Neural cell (in vitro differentiated cells): ENCODE data around the gene OR6C6. TPM values are rescaled to one million over a fixed set of nuclear protein-coding genes. Genes with fewer than 3 reads are reported as not detected.

Experiments used
- H2AFZ ChIP-seq: fragments of 200-600, 300-800 bp; sonication (generic), shearing (Covaris generic); 2 replicates; pipeline ENCODE4 v1.6.0; 2014; ENCODE audit warnings: low read depth, mild to moderate bottlenecking, antibody characterized with exemption, low read length, moderate library complexity
- H3F3A ChIP-seq: fragments of 200-600 bp; shearing (Covaris generic); 2 replicates; pipeline ENCODE4 v1.6.1; 2016; ENCODE audit warnings: mild to moderate bottlenecking, moderate library complexity, mixed read lengths, antibody characterized with exemption, low read length; ENCODE audit not compliant: insufficient read depth, poor library complexity, severe bottlenecking
- H3K27ac ChIP-seq: fragments of 200-600, 300-800 bp; sonication (generic), shearing (Covaris generic); 2 replicates; pipeline ENCODE4 v1.5.1; 2014; ENCODE audit warnings: mild to moderate bottlenecking, low read length, moderate library complexity
- H3K27me3 ChIP-seq: fragments of 300-800, 200-600 bp; sonication (generic), shearing (Covaris generic); 2 replicates; pipeline ENCODE4 v1.6.0; 2014; ENCODE audit warnings: mild to moderate bottlenecking, low read depth, low read length, moderate library complexity; ENCODE audit not compliant: insufficient read depth
- H3K36me3 ChIP-seq: fragments of 300-800, 200-600 bp; sonication (generic), shearing (Covaris generic); 2 replicates; pipeline ENCODE4 v1.5.1; 2014; ENCODE audit warnings: mild to moderate bottlenecking, antibody characterized with exemption, low read length, moderate library complexity; ENCODE audit not compliant: insufficient read depth
- H3K4me2 ChIP-seq: fragments of 300-800, 200-600 bp; sonication (generic), shearing (Covaris generic); 2 replicates; pipeline ENCODE4 v1.6.0; 2014; ENCODE audit warnings: mild to moderate bottlenecking, low read length
- H3K4me3 ChIP-seq: fragments of 300-800, 200-600 bp; sonication (generic), shearing (Covaris generic); 2 replicates; pipeline ENCODE4 v1.5.1; 2014; ENCODE audit warnings: mild to moderate bottlenecking, low read length, moderate library complexity
- H3K79me2 ChIP-seq: fragments of 200-600 bp; shearing (Covaris generic); replicated peaks from 2 replicates; pipeline ENCODE4 v1.6.0; 2014; ENCODE audit warnings: mild to moderate bottlenecking, low read length, moderate library complexity; ENCODE audit not compliant: insufficient read depth
- H3K9ac ChIP-seq: fragments of 300-800, 200-600 bp; sonication (generic), shearing (Covaris generic); 2 replicates; pipeline ENCODE4 v1.6.1; 2016; ENCODE audit warnings: mild to moderate bottlenecking, low read length, mixed read lengths
- H3K9me2 ChIP-seq: fragments of 200-600 bp; shearing (Covaris generic); 2 replicates; pipeline ENCODE4 v1.6.1; 2016; ENCODE audit warnings: mild to moderate bottlenecking, low read length, mixed read lengths; ENCODE audit not compliant: insufficient read depth
- H3K9me3 ChIP-seq: fragments of 200-600, 300-800 bp; sonication (generic), shearing (Covaris generic); 2 replicates; pipeline ENCODE4 v1.6.1; 2016; ENCODE audit warnings: mild to moderate bottlenecking, mixed run types, low read length, moderate library complexity, mixed read lengths
- H4K20me1 ChIP-seq: fragments of 200-600 bp; shearing (Covaris generic); 2 replicates; pipeline ENCODE4 v1.6.1; 2016; ENCODE audit warnings: mild to moderate bottlenecking, mixed run types; ENCODE audit not compliant: insufficient read depth
- CTCF ChIP-seq: fragments of 450-650 bp; IDR thresholded peaks from 2 replicates; pipeline ENCODE4 v1.5.1; 2014; ENCODE audit warnings: antibody characterized with exemption, mild to moderate bottlenecking, moderate library complexity; ENCODE audit not compliant: poor library complexity, severe bottlenecking
- EP300 ChIP-seq: fragments of 450-650 bp; conservative IDR thresholded peaks from 2 replicates; pipeline ENCODE4 v1.6.1; 2014; ENCODE audit warnings: antibody characterized with exemption, mild to moderate bottlenecking, moderate library complexity; ENCODE audit not compliant: poor library complexity, severe bottlenecking
- EZH2 ChIP-seq: fragments of 200-600, 300-800 bp; shearing (Covaris generic), sonication (generic); IDR thresholded peaks from 2 replicates; pipeline ENCODE4 v1.6.1; 2014; ENCODE audit warnings: antibody characterized with exemption, low read length, borderline replicate concordance, mild to moderate bottlenecking; ENCODE audit not compliant: insufficient read depth, poor library complexity, severe bottlenecking
- MXI1 ChIP-seq: fragments of 450-650 bp; conservative IDR thresholded peaks from 2 replicates; pipeline ENCODE4 v1.6.1; 2014; ENCODE audit warnings: antibody characterized with exemption, mild to moderate bottlenecking; ENCODE audit not compliant: poor library complexity, severe bottlenecking
- POLR2AphosphoS5 ChIP-seq: IDR thresholded peaks from 2 replicates; pipeline ENCODE4 v1.6.1; 2012
- RAD21 ChIP-seq: fragments of 450-650 bp; conservative IDR thresholded peaks from 2 replicates; pipeline ENCODE4 v1.6.1; 2014; ENCODE audit warnings: antibody characterized with exemption, mild to moderate bottlenecking, moderate library complexity
- REST ChIP-seq: IDR thresholded peaks from 2 replicates; pipeline ENCODE4 v1.6.1; 2012; ENCODE audit warnings: borderline replicate concordance
- SMC3 ChIP-seq: fragments of 450-650 bp; conservative IDR thresholded peaks from 2 replicates; pipeline ENCODE4 v1.6.1; 2014; ENCODE audit warnings: antibody characterized with exemption, mild to moderate bottlenecking, moderate library complexity; ENCODE audit not compliant: poor library complexity
- TAF1 ChIP-seq: IDR thresholded peaks from 2 replicates; pipeline ENCODE4 v1.6.1; 2012; ENCODE audit warnings: low read depth
- polyA plus RNA-seq: library from polyadenylated mRNA; depleted of rRNA; stranded (reverse); fragments of >200 nt; gene quantifications from 2 replicates; pipeline ENCODE4 v1.2.3, GENCODE V29; 2014

OR6C6 gene
- polyA plus RNA-seq, 1 donor from 2014 or later, result not detected

- Histone ChIP-seq H4K20me1 (no peaks in the 10 kb centered on the region), H3K4me2 (no peak within 1 kb of the TSS), H3K36me3 (no peaks in the 10 kb centered on the region), H3K79me2 (no peaks in the 10 kb centered on the region), H3K9me2 (no peaks in the 10 kb centered on the region), H3K4me3 (no peak within 1 kb of the TSS), H3K9ac (no peak within 1 kb of the TSS), H2AFZ (no peak within 1 kb of the TSS), H3F3A (no peaks in the 10 kb centered on the region), H3K9me3 (no peaks in the 10 kb centered on the region), H3K27me3 (no peaks in the 10 kb centered on the region), H3K27ac (no peak within 1 kb of the TSS)
- TF ChIP-seq SMC3, result no peak
- TF ChIP-seq EZH2, result no peak
- no peak for TF ChIP-seq MXI1
- no peak for TF ChIP-seq RAD21
- TF ChIP-seq REST, result no peak
- no peak for TF ChIP-seq POLR2AphosphoS5
- TF ChIP-seq CTCF, result no peak
- TF ChIP-seq EP300, result no peak
- no peak for TF ChIP-seq TAF1
Observed at GRCh38 chr12:55244309-55244708, 52.1 kb downstream of the OR6C6 start, which contains the start of gene OR6C74. Gene OR6C74, plus strand, starts transcription at chr12:55244609. Its CDS starts 2,679 bp downstream, at chr12:55247288.

Other genes with a start within 250 kb of the OR6C6 start
- not detected in 2 replicates for gene OR9K2, start 170.2 kb downstream of the OR6C6 start, polyA plus RNA-seq
- gene OR10A7, start 75.5 kb downstream of the OR6C6 start, polyA plus RNA-seq, result not detected in 2 replicates
- not detected in 2 replicates for gene OR6C74, start 52.0 kb downstream of the OR6C6 start, polyA plus RNA-seq
- gene OR6C1, start 17.8 kb upstream of the OR6C6 start, polyA plus RNA-seq, result not detected in 2 replicates
- gene OR6C3, start 34.2 kb upstream of the OR6C6 start, polyA plus RNA-seq, result not detected in 2 replicates
- gene OR6C75, start 66.4 kb upstream of the OR6C6 start, polyA plus RNA-seq, result not detected in 2 replicates
- not detected in 2 replicates for gene OR6C65, start 104.0 kb upstream of the OR6C6 start, polyA plus RNA-seq
- gene OR6C76, start 129.7 kb upstream of the OR6C6 start, polyA plus RNA-seq, result not detected in 2 replicates
- gene OR6C2, start 147.5 kb upstream of the OR6C6 start, polyA plus RNA-seq, result not detected in 2 replicates
- gene OR6C70, start 173.6 kb upstream of the OR6C6 start, polyA plus RNA-seq, result not detected in 2 replicates
- gene OR6C68, start 195.8 kb upstream of the OR6C6 start, polyA plus RNA-seq, result not detected in 2 replicates